Hematopoietic multipotent progenitor cell (in vitro differentiated cells): ENCODE results near the gene SLC16A10. TPM values are rescaled to one million over a fixed set of nuclear protein-coding genes. Genes with fewer than 3 reads are reported as not detected.
"Not testable (repeated sequence)": the region's sequence is repeated elsewhere in the genome, so short reads cannot be mapped to it uniquely, and the experiment has no call there.

Source experiments
- DNase-seq, 3 donors: peaks; one replicate each; pipeline ENCODE4 v3.0.0-alpha.2; 2011 to 2015; ENCODE audit warnings: low read depth in 2 of 3, low spot score in 2 of 3
- total RNA-seq: library from RNA; depleted of rRNA; stranded (reverse); fragments of >200 nt; gene quantifications from one replicate; pipeline ENCODE4 v1.2.3, GENCODE V29; 2012

The SLC16A10 gene
- total RNA-seq, 1 donor = 3.8 TPM

GRCh38 chr6:111086685-111087084 lies 618 bp upstream of the SLC16A10 start:
- no peak for DNase-seq

- DNase-seq = peak in 2 of 3 donors; percentile 35 to 45
Observed at GRCh38 chr6:111087871-111088667, 766 bp downstream of the SLC16A10 start.

- DNase-seq = no peak
Observed at GRCh38 chr6:111088668-111089003, 1.3 kb downstream of the SLC16A10 start.

GRCh38 chr6:111090766-111091165 lies 3.5 kb downstream of the SLC16A10 start:
- DNase-seq = no peak

GRCh38 chr6:111091987-111092386 lies 4.7 kb downstream of the SLC16A10 start:
- DNase-seq = peak in 1 of 3 donors; percentile 42

GRCh38 chr6:111095488-111095887 lies 8.2 kb downstream of the SLC16A10 start:
- not testable (repeated sequence) for DNase-seq

- no peak for DNase-seq
Observed at GRCh38 chr6:111096246-111096645, 8.9 kb downstream of the SLC16A10 start.

GRCh38 chr6:111098597-111098996 lies 11.3 kb downstream of the SLC16A10 start:
- DNase-seq = no peak

- no peak for DNase-seq
Observed at GRCh38 chr6:111101987-111102386, 14.7 kb downstream of the SLC16A10 start.

- no peak for DNase-seq
Observed at GRCh38 chr6:111105578-111105977, 18.3 kb downstream of the SLC16A10 start.

- DNase-seq = no peak
Observed at GRCh38 chr6:111107589-111107988, 20.3 kb downstream of the SLC16A10 start.

- DNase-seq = peak in 2 of 3 donors; percentile 20 to 34
Observed at GRCh38 chr6:111110036-111110435, 22.7 kb downstream of the SLC16A10 start.

- peak in 2 of 3 donors; percentile 25 to 33 for DNase-seq
Observed at GRCh38 chr6:111113336-111114086, 26.2 kb downstream of the SLC16A10 start.

- DNase-seq = peak in 2 of 3 donors; percentile 9 to 26
Observed at GRCh38 chr6:111114087-111114443, 26.8 kb downstream of the SLC16A10 start.

- DNase-seq = no peak
Observed at GRCh38 chr6:111114482-111114881, 27.2 kb downstream of the SLC16A10 start.

GRCh38 chr6:111118826-111119225 lies 31.5 kb downstream of the SLC16A10 start:
- DNase-seq = no peak

GRCh38 chr6:111119571-111120329 lies 32.4 kb downstream of the SLC16A10 start:
- no peak for DNase-seq

- DNase-seq = no peak
Observed at GRCh38 chr6:111121789-111122350, 34.6 kb downstream of the SLC16A10 start.

- peak in 1 of 3 donors; percentile 24 for DNase-seq
Observed at GRCh38 chr6:111122458-111123286, 35.4 kb downstream of the SLC16A10 start.

GRCh38 chr6:111124406-111124805 lies 37.1 kb downstream of the SLC16A10 start:
- no peak for DNase-seq
